ENCODE data around the gene PFDN4. TPM values are rescaled to one million over a fixed set of nuclear protein-coding genes. Genes with fewer than 3 reads are reported as not detected.

Gene PFDN4
- total RNA-seq, 6 experiments from 2014 or later = 31.6 to 37.1 (median 35.1) TPM

DNA sequence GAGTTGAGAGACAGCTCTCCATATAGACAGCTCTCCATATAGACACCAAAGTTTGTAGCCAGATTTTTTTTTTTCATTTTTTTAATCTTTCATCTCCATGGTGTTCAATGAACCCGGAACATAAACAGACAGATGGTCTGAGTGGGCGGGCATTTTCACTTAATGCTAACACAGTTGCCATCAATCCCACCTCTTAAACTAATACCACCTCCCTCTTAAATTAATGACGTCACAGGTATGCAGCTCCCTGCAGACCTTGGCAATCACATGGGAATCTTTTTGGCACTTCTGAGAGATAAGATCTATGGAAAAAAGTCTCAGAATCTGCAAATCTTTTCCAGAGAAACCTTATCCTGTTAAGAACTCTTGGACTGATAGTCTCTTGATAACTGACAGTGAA is 43.2 kb downstream of the PFDN4 start:
- Mint-ChIP-seq H3K9me3 (no peaks in the 10 kb centered on the region), H3K36me3 (ENCODE audit: low read depth) (no peaks in the 10 kb centered on the region), H3K27ac (no peak overlapping the region), H3K27me3 (ENCODE audit: insufficient read depth) (peaks cover 6% of the 10 kb centered on the region; the same call in 1 of the 2 replicates), H3K4me3 (no peak overlapping the region), H3K4me1 (ENCODE audit: low read depth) (peaks cover 32% of the 10 kb centered on the region)
- no peak for DNase-seq
- TF ChIP-seq CTCF (IDR thresholded peaks at IDR 0.05) = no peak

- DNase-seq = no peak
Observed at GRCh38 chr20:54254596-54254995, 46.7 kb downstream of the PFDN4 start.

DNA sequence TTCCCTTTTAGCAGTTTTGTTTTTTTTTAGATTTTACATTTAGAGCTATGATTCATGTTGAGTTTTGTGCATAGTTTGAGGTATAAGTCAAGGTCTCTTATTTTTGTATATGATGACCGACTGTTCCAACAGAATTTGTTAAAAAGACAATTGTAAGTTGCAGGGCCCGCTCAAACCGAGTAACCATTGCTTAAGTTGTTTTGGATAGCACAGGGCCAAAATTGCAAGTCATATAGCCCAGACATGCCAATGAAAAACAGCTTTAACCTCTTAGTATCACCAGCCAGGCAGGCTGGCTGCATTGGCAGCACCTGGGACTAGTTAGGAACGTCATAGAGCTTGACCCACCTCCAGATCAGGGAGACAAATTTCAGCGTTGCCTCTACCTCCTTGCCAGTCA is 47.3 kb downstream of the PFDN4 start:
- Mint-ChIP-seq H3K4me3 (peak overlapping the region; percentile 41), H3K4me1 (ENCODE audit: low read depth) (peaks cover 50% of the 10 kb centered on the region), H3K27ac (peak overlapping the region; percentile 66), H3K27me3 (ENCODE audit: insufficient read depth) (no peaks in the 10 kb centered on the region), H3K9me3 (no peaks in the 10 kb centered on the region), H3K36me3 (ENCODE audit: low read depth) (no peaks in the 10 kb centered on the region)
- no peak for TF ChIP-seq CTCF (IDR thresholded peaks at IDR 0.05)
- peak; percentile 3 for DNase-seq

More at GRCh38 chr20:54254596-54254995, 46.7 kb downstream of the PFDN4 start:
- H3K9me3 Mint-ChIP-seq = no peaks in the 10 kb centered on the region
- peaks cover 50% of the 10 kb centered on the region for H3K4me1 Mint-ChIP-seq (ENCODE audit: low read depth)
- no peak for TF ChIP-seq CTCF (IDR thresholded peaks at IDR 0.05)
- H3K4me3 Mint-ChIP-seq = peak overlapping the region; percentile 41
- no peaks in the 10 kb centered on the region for H3K36me3 Mint-ChIP-seq (ENCODE audit: low read depth)
- H3K27ac Mint-ChIP-seq = peak overlapping the region; percentile 66
- H3K27me3 Mint-ChIP-seq (ENCODE audit: insufficient read depth) = no peaks in the 10 kb centered on the region

DNA sequence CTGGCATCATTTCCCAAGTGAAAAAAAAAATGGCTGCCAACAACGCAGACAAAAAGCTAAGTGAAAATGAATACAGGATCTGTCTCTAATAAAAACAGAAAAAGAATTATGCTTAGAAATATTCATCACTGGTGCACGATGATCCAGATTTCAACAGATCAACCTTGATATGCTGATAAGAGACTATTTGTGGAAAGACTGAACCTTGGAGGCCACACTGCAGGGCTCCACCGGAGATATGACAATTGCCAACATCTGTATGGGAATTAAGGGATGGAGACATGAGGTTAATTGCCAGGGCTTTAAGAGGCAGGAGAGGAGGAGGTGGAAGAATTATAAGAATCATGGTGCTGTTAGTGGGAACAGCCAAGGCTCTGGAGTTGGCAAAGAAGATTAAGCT is 48.3 kb downstream of the PFDN4 start:
- no peak for TF ChIP-seq CTCF (IDR thresholded peaks at IDR 0.05)
- Mint-ChIP-seq H3K36me3 (ENCODE audit: low read depth) (no peaks in the 10 kb centered on the region), H3K27me3 (ENCODE audit: insufficient read depth) (no peaks in the 10 kb centered on the region), H3K9me3 (no peaks in the 10 kb centered on the region), H3K27ac (no peak overlapping the region; the same call in 1 of the 2 replicates), H3K4me1 (ENCODE audit: low read depth) (peaks cover 43% of the 10 kb centered on the region), H3K4me3 (no peak overlapping the region)
- no peak for DNase-seq

DNA sequence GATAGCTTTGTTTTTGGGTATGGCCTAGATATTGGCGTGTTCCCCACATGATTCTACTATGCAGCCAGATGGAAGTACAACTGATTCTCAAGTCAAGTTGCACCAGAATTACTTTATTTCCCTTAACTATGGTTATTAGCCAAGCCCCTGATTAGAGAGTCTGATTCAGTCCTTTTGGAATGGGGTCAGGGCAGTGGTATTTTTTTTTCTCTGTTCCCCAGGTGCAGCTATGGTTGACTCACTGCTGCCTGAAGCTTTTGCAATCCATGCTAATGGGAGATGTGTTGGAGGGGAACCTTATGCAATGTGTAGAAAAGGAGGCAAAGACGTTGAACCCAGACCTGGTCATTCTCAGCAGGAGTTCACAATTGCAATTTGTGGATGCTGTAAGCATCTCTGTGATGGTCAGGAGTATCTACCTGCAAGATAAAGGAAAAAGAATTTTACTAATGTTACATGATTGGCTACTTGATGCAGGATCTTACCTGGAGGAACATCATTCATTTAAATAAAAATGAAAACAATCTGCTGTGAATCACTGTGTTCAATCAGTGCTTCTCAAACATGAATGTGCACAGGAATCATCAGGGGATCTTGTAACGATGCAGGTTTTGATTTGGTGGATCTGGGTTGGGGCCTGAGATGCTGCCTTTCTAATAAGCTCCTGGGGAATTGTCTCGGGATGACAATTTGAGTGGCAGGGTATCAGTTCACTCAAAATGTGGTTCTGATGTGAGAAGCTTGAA is 49.4 kb downstream of the PFDN4 start:
- H3K4me1 Mint-ChIP-seq (ENCODE audit: low read depth) = peaks cover 42% of the 10 kb centered on the region
- H3K36me3 Mint-ChIP-seq (ENCODE audit: low read depth) = no peaks in the 10 kb centered on the region
- H3K4me3 Mint-ChIP-seq = no peak overlapping the region
- no peaks in the 10 kb centered on the region for H3K27me3 Mint-ChIP-seq (ENCODE audit: insufficient read depth)
- TF ChIP-seq CTCF (IDR thresholded peaks at IDR 0.05) = no peak
- no peaks in the 10 kb centered on the region for H3K9me3 Mint-ChIP-seq
- no peak overlapping the region for H3K27ac Mint-ChIP-seq
- peak; percentile 54 for DNase-seq
